Heart left ventricle (tissue), 13 donors: ENCODE data around the gene ATPAF1.

Experiments
- POLR2A ChIP-seq, 2 donors: fragments of 450-650 bp; IDR thresholded peaks; one replicate each; pipeline ENCODE4 v1.6.1; 2017; ENCODE audit warnings: antibody characterized with exemption in 2 of 2, mild to moderate bottlenecking in 2 of 2, moderate library complexity in 2 of 2
- TF ChIP-seq, protein P1 (sequence below), 12 donors: fragments of 200-600 bp; sonication (generic) in 4 of 12; IDR thresholded peaks; one replicate each; pipeline versions ENCODE4 v1.5.0 to v1.8.0; 2018 to 2022; ENCODE audit warnings: antibody characterized with exemption in 12 of 12, mild to moderate bottlenecking in 5 of 12
- donor health status: ischemic (EF 13 %, LVEDD 7.1; RV severe dilation, severe dysfunction).
- donor health status: DM: no; HTN: yes; CAD: no.
- donor health status: DM: no; HTN: no; CAD: no.
- donor health status: ischemic (EF 25% LVEDD 6.9; RV normal size, moderate dysfunction).
- donor health status: ischemic (EF 25% LVEDD 5.7; RV mildly dilated, moderate dysfunction).
- donor health status: ischemic (EF 35%, LVEDD 5.7; RV mildly dilated, moderate dysfunction).
- donor health status: nonischemic (EF 11% LVEDD 7.7; RV severe dilation, severe dysfunction).
- donor health status: DM: yes; HTN: yes; CAD: no.
- donor health status: PGD.
- donor health status: ischemic (EF 29% LVEDD 5.4; RV normal size, mild dysfunction).
- donor health status: nonischemic (EF 23%, LVEDD 6.1; RV moderate dilation, normal function).

DNA sequence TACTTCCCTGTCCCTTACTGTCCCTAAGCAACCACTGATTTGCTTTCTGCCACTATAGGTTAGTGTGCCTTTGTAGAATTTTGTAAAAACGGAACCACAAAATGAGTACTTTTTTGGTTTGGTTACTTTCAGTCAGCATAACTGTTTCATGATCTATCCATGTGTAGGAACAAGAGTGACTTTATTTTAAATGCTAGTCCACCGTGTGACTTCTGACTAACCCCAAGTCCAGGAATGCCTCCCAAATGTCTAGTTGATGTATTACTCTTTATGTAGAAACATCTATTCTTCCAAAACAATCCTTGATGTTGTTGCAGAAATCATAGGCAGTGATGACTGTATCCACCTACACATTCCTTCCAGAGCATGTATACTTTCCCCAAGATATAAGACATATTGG lies 21.3 kb downstream of the ATPAF1 start:
- TF ChIP-seq, protein P1, sequence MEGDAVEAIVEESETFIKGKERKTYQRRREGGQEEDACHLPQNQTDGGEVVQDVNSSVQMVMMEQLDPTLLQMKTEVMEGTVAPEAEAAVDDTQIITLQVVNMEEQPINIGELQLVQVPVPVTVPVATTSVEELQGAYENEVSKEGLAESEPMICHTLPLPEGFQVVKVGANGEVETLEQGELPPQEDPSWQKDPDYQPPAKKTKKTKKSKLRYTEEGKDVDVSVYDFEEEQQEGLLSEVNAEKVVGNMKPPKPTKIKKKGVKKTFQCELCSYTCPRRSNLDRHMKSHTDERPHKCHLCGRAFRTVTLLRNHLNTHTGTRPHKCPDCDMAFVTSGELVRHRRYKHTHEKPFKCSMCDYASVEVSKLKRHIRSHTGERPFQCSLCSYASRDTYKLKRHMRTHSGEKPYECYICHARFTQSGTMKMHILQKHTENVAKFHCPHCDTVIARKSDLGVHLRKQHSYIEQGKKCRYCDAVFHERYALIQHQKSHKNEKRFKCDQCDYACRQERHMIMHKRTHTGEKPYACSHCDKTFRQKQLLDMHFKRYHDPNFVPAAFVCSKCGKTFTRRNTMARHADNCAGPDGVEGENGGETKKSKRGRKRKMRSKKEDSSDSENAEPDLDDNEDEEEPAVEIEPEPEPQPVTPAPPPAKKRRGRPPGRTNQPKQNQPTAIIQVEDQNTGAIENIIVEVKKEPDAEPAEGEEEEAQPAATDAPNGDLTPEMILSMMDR (IDR thresholded peaks at IDR 0.05): no peak
- no peak for TF ChIP-seq POLR2A (IDR thresholded peaks at IDR 0.05)
